ENCODE measurements around the gene KCNJ6.
"Not testable (repeated sequence)": the region's sequence is repeated elsewhere in the genome, so short reads cannot be mapped to it uniquely, and the experiment has no call there.

The KCNJ6 gene

GRCh38 chr21:37916310-37917051 lies at the start of gene KCNJ6:
KCNJ6 (minus strand) TSS chr21:37916457; CDS start chr21:37840682, 75,775 bp downstream.
- DNase-seq: no peak

GRCh38 chr21:37965088-37965805 lies 49.0 kb upstream of the KCNJ6 start:
- DNase-seq: no peak

DNA sequence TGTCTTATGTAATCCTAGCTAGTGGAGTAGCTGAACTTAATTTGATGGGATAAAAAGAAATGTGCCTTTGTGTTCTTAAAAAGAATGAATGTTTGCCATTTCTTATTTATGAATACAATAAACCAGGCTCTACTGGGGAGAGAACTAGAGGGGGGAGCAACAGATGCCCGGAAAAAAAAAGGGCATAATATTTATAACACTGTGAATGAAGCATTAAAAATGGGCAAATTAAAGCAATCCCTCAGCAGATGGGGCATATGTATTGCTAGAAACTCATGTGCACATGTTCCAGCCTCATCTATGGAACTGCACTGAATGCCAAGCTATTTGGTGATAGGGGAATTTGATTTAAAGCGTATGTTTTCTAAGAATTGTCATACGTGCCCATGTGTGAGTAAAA lies 42.3 kb upstream of the KCNJ6 start:
- DNase-seq: no peak

DNA sequence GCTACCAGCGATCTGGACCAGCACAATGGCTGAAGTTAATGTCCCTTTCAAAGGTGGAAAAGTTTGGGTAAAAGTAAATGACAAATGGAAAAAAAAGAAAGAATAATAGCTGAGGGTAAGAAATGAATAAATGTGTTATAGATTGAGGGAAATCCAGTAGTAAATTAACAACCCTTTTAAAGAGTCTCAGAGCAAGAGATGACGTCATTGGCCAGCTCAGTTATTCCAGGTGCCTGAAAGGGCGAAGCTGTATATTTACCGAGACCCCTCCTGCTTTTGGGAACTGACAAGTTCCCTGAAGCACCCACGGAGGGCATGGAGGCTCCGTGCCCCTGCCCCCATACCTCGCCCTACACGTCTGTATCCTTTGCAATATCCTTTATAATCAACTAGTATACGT lies 40.5 kb upstream of the KCNJ6 start:
- no peak for DNase-seq

GRCh38 chr21:37945036-37945435 lies 28.8 kb upstream of the KCNJ6 start:
- DNase-seq: no peak

DNA sequence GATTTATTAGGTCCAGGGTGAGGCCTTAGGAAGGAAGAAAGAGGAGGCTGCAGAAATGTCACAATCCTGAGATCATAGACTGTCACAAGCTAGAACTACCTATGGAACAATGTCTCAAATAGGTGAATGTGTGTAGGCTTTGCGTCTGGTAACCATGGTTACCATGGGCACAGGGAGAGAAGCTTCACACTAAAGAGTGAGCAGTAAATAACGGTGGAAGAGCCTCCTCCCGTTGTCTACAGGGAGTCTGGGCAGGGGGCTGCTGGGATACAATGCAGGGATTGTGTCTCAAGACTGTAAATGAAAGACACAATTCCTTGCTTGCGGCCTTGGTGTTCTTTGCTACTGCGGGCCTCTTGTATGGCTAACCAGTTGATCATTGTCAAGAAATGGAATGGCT lies 28.2 kb upstream of the KCNJ6 start:
- DNase-seq: no peak

GRCh38 chr21:37940691-37941090 lies 24.4 kb upstream of the KCNJ6 start:
- DNase-seq: no peak

GRCh38 chr21:37939838-37940237 lies 23.6 kb upstream of the KCNJ6 start:
- no peak for DNase-seq

GRCh38 chr21:37939251-37939650 lies 23.0 kb upstream of the KCNJ6 start:
- DNase-seq: no peak

GRCh38 chr21:37937668-37938067 lies 21.4 kb upstream of the KCNJ6 start:
- DNase-seq: no peak

- no peak for DNase-seq
Measured at GRCh38 chr21:37936010-37936785, 19.9 kb upstream of the KCNJ6 start.

DNA sequence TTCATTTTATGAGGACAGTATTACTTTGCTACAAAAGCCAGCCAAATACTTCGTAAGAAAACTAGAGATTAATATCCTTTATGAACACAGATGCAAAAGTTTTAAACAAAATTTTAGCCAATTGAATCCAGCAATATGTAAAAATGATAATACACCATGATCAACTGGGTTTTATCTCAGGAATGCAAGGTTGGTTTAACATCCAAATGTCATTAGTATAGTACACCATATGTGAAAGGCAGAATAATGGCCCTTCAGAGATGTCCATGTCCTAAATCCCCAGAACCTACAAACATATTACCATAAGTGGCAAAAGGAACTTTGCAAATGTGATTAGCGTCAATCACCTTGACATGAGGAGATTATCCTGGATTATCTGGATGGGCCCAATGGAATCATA lies 16.7 kb upstream of the KCNJ6 start:
- DNase-seq: no peak

DNA sequence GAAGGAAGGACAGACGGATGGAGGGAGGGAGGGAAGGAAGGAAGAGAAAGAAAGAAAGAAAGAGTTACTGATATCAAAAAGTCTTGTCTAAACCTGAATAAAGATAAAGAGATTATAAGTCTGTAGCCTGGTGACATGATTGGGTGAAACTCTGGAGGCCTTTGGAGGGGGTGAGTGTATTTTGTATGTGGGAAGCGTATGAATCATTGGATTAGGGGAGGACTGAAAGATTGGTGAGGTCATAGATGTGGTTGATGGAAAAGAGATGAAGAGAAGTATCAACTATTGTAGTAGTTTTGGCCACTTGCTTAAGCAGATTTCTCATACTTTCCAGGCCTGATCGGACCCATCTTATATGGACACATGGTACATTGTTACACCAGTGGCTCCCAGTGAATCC lies 11.5 kb upstream of the KCNJ6 start:
- DNase-seq: no peak

- no peak for DNase-seq
Measured at GRCh38 chr21:37921091-37921490, 4.8 kb upstream of the KCNJ6 start.

GRCh38 chr21:37920302-37920701 lies 4.0 kb upstream of the KCNJ6 start:
- not testable (repeated sequence) for DNase-seq

DNA sequence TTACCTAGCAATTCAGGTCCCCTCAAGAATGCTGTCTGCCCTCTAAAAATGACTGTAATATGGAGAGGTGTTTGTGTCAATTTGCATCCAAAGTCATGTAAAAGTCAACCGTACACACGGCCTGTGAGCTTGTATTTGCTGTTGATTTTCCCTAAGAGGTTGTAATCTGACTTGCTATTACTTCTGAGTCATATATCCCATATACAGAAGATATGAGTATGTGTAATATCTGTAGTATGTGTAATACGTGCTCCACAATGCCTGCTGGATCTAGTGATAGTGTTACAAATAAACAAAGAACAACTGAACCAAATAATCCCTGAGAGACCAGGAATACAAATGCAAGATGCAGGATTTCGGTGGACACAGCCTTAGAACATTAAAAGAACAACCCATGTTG lies 1.4 kb upstream of the KCNJ6 start:
- no peak for DNase-seq

DNA sequence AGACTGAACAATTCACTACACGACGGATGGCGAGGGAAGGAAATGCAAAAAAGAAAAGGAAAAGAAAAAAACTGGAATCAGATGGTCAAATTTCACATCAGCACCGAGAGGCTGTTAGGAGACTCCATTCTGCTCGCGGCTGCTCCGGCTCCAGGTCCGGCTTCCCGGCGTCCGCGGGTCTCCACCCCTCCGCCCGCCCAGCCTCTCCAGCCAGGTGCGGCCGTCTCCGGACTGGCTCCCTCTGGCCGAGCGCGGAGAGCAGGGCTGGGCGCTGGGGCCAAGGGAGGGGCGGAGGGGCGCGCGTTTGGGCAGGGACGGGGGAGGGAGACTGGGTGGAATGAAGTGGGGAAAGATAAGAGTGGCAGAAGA lies 332 bp downstream of the KCNJ6 start:
- no peak for DNase-seq

- DNase-seq: no peak
Measured at GRCh38 chr21:37915497-37915911, 753 bp downstream of the KCNJ6 start.

DNA sequence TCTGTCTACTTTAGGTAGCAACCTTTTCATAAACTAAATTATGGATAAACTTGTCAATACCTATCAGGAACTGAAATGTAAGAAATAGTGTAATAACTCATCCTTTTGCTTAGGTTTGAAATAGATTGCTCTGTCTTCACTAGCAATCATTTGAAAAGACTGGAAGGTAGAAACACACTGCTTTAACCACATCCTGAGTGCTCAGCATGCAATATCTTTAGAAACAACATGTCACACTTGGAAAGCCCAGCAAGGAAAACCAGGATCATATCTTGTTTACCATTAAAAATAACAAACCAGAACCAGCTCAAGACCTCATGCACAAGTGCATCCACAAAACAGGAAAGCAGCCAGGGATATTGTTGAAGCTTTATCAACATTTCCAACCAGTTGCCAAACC lies 3.6 kb downstream of the KCNJ6 start:
- DNase-seq: no peak

DNA sequence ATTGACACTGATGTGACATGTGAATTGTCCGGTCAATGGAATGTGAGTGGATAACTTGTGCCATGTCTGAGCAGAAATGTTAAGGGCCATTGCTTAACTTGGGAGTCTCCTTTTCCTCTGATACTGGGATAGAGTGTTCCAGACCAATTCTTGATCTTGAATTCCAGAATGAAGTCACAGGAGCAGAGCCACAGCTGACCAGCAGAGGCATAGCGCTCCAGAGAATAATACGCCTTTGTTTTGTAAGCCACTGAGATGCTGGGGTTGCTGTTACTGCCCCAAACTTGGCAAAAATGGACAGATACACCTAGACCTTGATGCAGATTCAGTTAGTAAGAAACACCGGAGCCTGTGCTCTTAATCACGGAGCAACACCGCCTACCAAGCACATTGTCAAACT lies 6.3 kb downstream of the KCNJ6 start:
- no peak for DNase-seq

DNA sequence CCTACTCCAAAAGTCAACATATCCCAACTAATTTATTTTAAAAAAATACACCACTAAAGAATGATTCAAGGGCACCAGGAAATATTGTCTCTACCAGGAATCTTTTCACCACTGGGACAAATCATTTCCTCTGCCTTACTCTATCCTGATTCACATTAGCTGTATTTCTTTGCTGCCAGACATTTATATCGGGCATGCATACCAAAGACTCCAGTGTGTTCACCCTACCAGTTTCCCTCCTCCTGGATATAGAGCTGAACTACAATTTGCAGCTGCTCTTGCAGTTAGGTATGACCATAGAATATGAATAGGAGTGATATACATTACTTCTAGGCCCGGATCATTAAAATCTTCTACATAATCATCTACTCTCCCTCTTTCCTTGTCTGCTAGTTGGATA lies 7.6 kb downstream of the KCNJ6 start:
- DNase-seq: no peak

DNA sequence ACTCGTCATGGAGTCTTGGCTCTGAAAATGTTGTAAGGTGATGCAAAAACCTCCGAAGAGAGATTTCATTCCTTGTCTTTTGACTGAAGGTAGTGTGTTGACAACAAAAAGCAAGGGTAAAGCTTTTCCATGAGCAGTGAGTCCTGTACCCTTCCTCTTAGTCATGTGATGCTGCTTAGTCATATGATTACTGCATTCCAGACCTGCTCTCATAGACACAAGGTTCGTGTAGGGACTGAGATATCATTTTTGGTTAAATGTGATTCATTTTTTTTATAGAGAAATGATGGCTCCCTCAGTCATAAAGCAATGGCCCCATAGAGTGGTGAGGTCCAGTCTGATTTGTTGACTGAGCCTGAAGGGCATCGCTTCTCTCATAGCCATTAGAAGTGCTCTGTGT lies 9.2 kb downstream of the KCNJ6 start:
- no peak for DNase-seq

DNA sequence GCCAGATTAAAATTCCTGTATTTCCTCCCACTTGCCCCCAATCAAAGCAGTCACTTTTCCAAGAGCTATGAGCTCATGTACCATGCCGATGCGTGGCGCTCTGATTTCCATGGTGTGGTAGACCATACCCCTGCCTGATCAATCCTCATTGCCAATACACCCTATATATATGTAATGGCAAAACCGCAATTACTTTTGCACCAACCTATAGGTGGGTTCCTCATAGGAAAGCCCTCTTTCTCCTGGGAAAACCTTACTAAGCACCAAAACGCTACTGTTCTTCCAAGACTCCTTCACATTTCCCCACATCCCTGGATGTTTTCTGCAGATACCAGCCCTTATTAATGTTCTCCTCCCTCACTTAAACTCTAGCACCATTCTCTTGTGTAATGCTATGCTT lies 11.0 kb downstream of the KCNJ6 start:
- no peak for DNase-seq

DNA sequence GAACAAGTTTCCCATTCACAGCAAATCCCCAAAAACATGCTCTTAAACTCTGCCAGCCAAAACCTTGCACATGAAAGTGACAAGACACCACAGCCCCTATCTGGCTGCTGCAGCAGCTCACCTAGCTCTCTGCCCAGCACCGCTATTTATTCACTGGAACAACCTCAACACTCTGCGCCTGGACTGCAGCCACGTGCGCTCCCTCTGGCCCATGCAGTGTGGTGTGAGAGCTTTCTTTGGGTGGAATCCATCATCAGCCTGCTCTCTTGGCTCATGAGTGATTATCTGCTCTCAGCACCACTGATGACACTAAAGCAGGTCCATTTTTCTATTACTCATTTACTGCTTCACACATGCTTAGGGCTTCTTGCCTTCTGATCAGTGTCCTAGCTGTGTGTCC lies 11.4 kb downstream of the KCNJ6 start:
- no peak for DNase-seq

Measured in GF-D8 (cell line).